Osteoblast (primary cell): ENCODE results near the gene EGLN2. TPM values are rescaled to one million over a fixed set of nuclear protein-coding genes. Genes with fewer than 3 reads are reported as not detected.
"Not testable (repeated sequence)": the region's sequence is repeated elsewhere in the genome, so short reads cannot be mapped to it uniquely, and the experiment has no call there.

Source experiments
- DNase-seq: peaks from one replicate; pipeline ENCODE4 v3.0.0; 2011; ENCODE audit warnings: low spot score, mixed read lengths; ENCODE audit not compliant: insufficient read length; ENCODE audit errors: missing footprints
- H2AFZ ChIP-seq: 2 replicates; pipeline ENCODE4 v1.6.0; 2011; ENCODE audit warnings: mild to moderate bottlenecking, low read length
- H3K27ac ChIP-seq: 2 replicates; pipeline ENCODE4 v1.5.1; 2011; ENCODE audit warnings: mild to moderate bottlenecking, low read depth, low read length, moderate library complexity
- H3K27me3 ChIP-seq: 2 replicates; pipeline ENCODE4 v1.6.0; 2012; ENCODE audit warnings: mild to moderate bottlenecking, control low read depth, inconsistent platforms, low read length, moderate library complexity; ENCODE audit not compliant: insufficient read depth
- H3K36me3 ChIP-seq: 2 replicates; pipeline ENCODE4 v1.5.1; 2011; ENCODE audit warnings: mild to moderate bottlenecking, low read length, control low read depth, moderate library complexity; ENCODE audit not compliant: insufficient read depth
- H3K4me1 ChIP-seq: 2 replicates; pipeline ENCODE4 v1.5.1; 2011; ENCODE audit warnings: mild to moderate bottlenecking, low read length, control low read depth, moderate library complexity; ENCODE audit not compliant: insufficient read depth
- H3K4me2 ChIP-seq: 2 replicates; pipeline ENCODE4 v1.6.0; 2011; ENCODE audit warnings: mild to moderate bottlenecking, low read length; ENCODE audit not compliant: insufficient read depth
- H3K4me3 ChIP-seq: fragments of 200-600 bp; sonication (generic); 3 replicates; pipeline ENCODE4 v1.5.1; 2012; ENCODE audit warnings: mild to moderate bottlenecking, low read length, inconsistent platforms; ENCODE audit not compliant: insufficient read depth
- H3K79me2 ChIP-seq: 2 replicates; pipeline ENCODE4 v1.6.0; 2012; ENCODE audit warnings: mild to moderate bottlenecking, low read length, control low read depth, inconsistent platforms; ENCODE audit not compliant: insufficient read depth
- H3K9me3 ChIP-seq: 2 replicates; pipeline ENCODE4 v1.5.1; 2011; ENCODE audit warnings: low read depth, low read length, control low read depth
- H4K20me1 ChIP-seq: 2 replicates; pipeline ENCODE4 v1.6.0; 2012; ENCODE audit warnings: mild to moderate bottlenecking, low read length, control low read depth; ENCODE audit not compliant: insufficient read depth
- CTCF ChIP-seq: IDR thresholded peaks from 2 replicates; pipeline ENCODE4 v1.5.1; 2011; ENCODE audit warnings: mild to moderate bottlenecking, low read depth, low read length, moderate library complexity; ENCODE audit errors: extremely low read depth
- total RNA-seq: library from RNA; depleted of rRNA; stranded (reverse); fragments of >200 nt; gene quantifications from 2 replicates; pipeline ENCODE4 v1.2.3, GENCODE V29; 2012

Gene EGLN2
- total RNA-seq, 1 donor: 69.8 TPM

DNA sequence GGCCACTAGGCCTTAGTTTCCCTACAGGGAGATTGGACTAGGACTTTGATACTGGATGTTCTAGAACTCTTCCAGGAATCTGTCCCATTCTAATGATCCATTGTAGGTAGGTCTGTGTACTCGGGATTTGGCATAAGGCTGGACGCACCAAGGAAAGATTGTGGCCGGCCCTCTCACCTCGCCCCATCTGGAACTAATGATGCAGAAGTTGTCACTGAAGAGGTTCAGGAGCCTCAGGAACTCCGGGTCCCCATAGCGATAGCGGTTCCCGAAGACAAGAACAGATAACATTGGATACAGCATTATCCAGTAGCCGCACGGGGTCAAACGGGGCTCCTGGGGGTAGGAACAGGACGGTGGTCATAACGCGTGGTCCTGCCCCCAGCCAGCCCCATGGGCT lies 11.2 kb downstream of the EGLN2 start:
- H3K4me3 ChIP-seq: peak overlapping the region; percentile 66
- H3K4me1 ChIP-seq: peaks cover 11% of the 10 kb centered on the region
- no peak overlapping the region for H3K27ac ChIP-seq
- H3K4me2 ChIP-seq: peak overlapping the region; percentile 76
- H3K27me3 ChIP-seq: peaks cover 3% of the 10 kb centered on the region
- peaks cover 51% of the 10 kb centered on the region for H4K20me1 ChIP-seq
- TF ChIP-seq CTCF: no peak
- DNase-seq: no peak
- no peak overlapping the region for H2AFZ ChIP-seq
- no peaks in the 10 kb centered on the region for H3K9me3 ChIP-seq
- H3K79me2 ChIP-seq: peaks cover 43% of the 10 kb centered on the region
- peaks cover 29% of the 10 kb centered on the region for H3K36me3 ChIP-seq

DNA sequence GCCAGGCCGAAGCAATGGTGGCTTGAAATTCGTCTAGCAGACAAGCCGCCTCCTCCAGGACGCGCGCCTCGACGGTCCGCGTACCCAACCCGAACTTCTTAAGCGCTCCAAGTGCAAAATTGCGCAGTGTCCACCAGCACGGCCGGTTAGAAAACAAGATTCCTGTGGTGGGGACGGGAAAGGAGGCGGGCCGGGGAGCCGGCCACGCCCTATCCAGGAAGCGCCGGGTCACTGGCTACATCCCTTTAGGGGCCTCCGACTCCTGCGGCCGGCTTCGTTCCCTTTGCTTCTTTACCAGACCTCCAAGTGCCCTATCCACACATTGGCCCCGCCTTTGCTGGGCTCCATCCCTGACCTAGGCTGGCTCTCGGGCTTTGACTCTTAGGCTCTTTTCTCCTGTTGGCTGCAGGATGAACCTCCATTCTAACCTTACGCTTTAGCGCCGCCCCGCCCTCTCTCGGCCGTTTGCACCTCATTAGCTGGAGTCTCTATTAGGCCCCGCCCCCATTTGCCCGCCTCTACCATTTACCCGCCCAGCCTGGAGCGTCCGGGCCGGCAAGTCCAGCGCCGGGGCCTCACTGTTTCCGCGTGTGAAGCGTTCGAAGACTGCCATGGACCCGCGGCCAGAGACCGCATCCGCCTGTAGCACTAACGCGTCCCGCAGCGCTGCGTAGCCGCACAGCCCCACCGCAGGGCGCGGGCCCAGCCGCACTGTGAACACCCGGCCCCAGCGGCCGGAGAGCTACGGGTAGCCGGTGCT lies 11.8 kb downstream of the EGLN2 start:
- H3K4me2 ChIP-seq: peak overlapping the region; percentile 76
- H3K9me3 ChIP-seq: not testable (repeated sequence)

DNA sequence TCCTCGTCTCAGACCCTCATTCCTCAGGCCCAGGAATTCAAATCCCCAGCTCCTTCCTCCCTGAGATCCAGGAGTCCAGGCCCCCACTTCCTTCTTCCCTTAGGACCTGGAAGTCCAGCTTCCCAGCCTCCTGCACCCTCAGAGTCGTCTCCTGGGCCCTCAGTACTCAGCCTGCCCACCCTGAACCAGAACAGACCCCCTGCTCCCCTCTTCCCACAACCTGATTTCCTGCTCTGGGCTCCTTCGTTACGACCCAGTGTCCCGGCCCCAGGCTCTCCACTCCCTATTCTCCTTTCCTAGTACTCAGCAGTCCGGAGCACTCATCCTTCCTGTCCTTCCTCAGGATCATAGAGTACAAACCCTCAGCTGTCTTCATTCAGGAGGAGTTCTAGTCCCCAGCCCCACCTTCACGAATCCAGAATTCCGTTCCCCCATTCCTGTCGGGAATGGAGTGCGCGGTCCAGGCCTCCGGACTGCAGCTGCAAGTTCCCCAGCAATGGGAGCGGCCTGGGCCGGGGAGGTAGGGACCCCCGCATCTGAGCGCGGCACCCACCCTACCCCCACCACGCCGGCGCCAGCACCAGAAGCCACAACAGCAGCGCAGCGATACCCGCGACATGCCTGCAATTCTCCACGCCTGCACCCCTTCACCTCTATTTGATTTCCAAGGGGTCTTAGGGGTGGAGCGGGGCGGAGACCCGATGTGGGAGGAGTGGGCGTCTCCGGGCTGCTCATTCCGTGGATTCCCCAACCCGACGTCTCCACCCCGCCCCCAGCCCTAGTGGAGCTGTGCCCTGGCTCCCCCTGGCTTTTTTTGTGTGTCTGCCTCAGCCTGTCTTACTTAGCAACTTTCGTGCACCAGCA lies 12.7 kb downstream of the EGLN2 start:
- no peak overlapping the region for H2AFZ ChIP-seq
- H3K4me2 ChIP-seq: peak overlapping the region; percentile 76
- peak; percentile 25 for DNase-seq
- TF ChIP-seq CTCF: no peak
- no peak overlapping the region for H3K27ac ChIP-seq
- H3K27me3 ChIP-seq: peaks cover 3% of the 10 kb centered on the region
- no peak overlapping the region for H3K4me3 ChIP-seq
- H4K20me1 ChIP-seq: peaks cover 36% of the 10 kb centered on the region
- H3K79me2 ChIP-seq: peaks cover 27% of the 10 kb centered on the region
- H3K36me3 ChIP-seq: peaks cover 27% of the 10 kb centered on the region
- H3K4me1 ChIP-seq: peaks cover 3% of the 10 kb centered on the region
- no peaks in the 10 kb centered on the region for H3K9me3 ChIP-seq

More for the DNA sequence above, 11.8 kb downstream of the EGLN2 start:
- DNase-seq: peak; percentile 38
- peaks cover 11% of the 10 kb centered on the region for H3K4me1 ChIP-seq
- peaks cover 27% of the 10 kb centered on the region for H3K36me3 ChIP-seq
- peak overlapping the region; percentile 66 for H3K4me3 ChIP-seq
- not testable (repeated sequence) for H3K27ac ChIP-seq, H3K27me3 ChIP-seq
- peaks cover 36% of the 10 kb centered on the region for H3K79me2 ChIP-seq
- peak overlapping the region; percentile 59 for H2AFZ ChIP-seq
- peaks cover 45% of the 10 kb centered on the region for H4K20me1 ChIP-seq

- peaks cover 20% of the 10 kb centered on the region for H3K36me3 ChIP-seq
Measured at GRCh38 chr19:40812571-40812970, 13.6 kb downstream of the EGLN2 start.

More at GRCh38 chr19:40812571-40812970, 13.6 kb downstream of the EGLN2 start:
- H2AFZ ChIP-seq, H3K27ac ChIP-seq, H3K4me2 ChIP-seq, H3K4me3 ChIP-seq, H3K4me1 ChIP-seq, H3K9me3 ChIP-seq, H3K27me3 ChIP-seq, DNase-seq: not testable (repeated sequence)
- Histone ChIP-seq H3K79me2 (peaks cover 19% of the 10 kb centered on the region), H4K20me1 (peaks cover 27% of the 10 kb centered on the region)
